H1 (cell line): ENCODE data around the gene EIF2S1. TPM values are rescaled to one million over a fixed set of nuclear protein-coding genes. Genes with fewer than 3 reads are reported as not detected.

Source experiments
- BCL11A ChIP-seq, 2 experiments: IDR thresholded peaks; one replicate each; pipeline ENCODE4 v1.6.1; 2011; ENCODE audit warnings: low read depth in 2 of 2, low read length in 2 of 2, mild to moderate bottlenecking in 2 of 2
- CHD7 ChIP-seq: fragments of 300-600 bp; sonication (generic); IDR thresholded peaks from 2 replicates; pipeline ENCODE4 v1.7.1; 2012; ENCODE audit warnings: low read length, moderate library complexity, mild to moderate bottlenecking, inconsistent platforms; ENCODE audit not compliant: insufficient replicate concordance
- EP300 ChIP-seq, 2 experiments: IDR thresholded peaks; 1 replicate in 1 of 2; 2 replicates in 1 of 2; pipeline ENCODE4 v1.6.1; 2011 to 2012; ENCODE audit warnings: low read depth in 2 of 2, low read length in 2 of 2, mild to moderate bottlenecking in 2 of 2, borderline replicate concordance in 1 of 2, inconsistent platforms in 1 of 2, moderate library complexity in 1 of 2
- EZH2 ChIP-seq: fragments of 200-600 bp; sonication (generic); IDR thresholded peaks from 2 replicates; pipeline ENCODE4 v1.7.1; 2012; ENCODE audit warnings: low read depth, mild to moderate bottlenecking, moderate library complexity, low read length, inconsistent platforms; ENCODE audit not compliant: severe bottlenecking
- JUND ChIP-seq: IDR thresholded peaks from 2 replicates; pipeline ENCODE4 v1.6.1; 2011; ENCODE audit warnings: mild to moderate bottlenecking, improper control_type of control experiment, low read length
- KDM1A ChIP-seq: fragments of 200-600, 300-600 bp; sonication (generic); IDR thresholded peaks from 2 replicates; pipeline ENCODE4 v1.7.1; 2016; ENCODE audit warnings: mild to moderate bottlenecking, low read length, borderline replicate concordance
- MAFK ChIP-seq: IDR thresholded peaks from 2 replicates; pipeline ENCODE4 v1.6.1; 2012; ENCODE audit warnings: low read depth, mild to moderate bottlenecking, improper control_type of control experiment, low read length
- RNF2 ChIP-seq: fragments of 200-900, 300-1000 bp; sonication (generic); IDR thresholded peaks from 2 replicates; pipeline ENCODE4 v1.7.1; 2016; ENCODE audit warnings: borderline replicate concordance, low read depth, mild to moderate bottlenecking, antibody characterized with exemption, low read length; ENCODE audit not compliant: poor library complexity, severe bottlenecking; ENCODE audit errors: missing control alignments
- polyA plus RNA-seq, 7 experiments: library from polyadenylated mRNA; depleted of rRNA in 3 of 7; stranded (reverse) in 5 of 7; unstranded in 2 of 7; fragments of >200 nt in 5 of 7; fragments of 200-250 nt in 2 of 7; gene quantifications; 1 replicate in 5 of 7; 2 replicates in 1 of 7; 4 replicates in 1 of 7; pipeline versions ENCODE4 v1.2.1 to v1.2.3, GENCODE V29; 2011 to 2013; ENCODE audit warnings: missing spikeins in 2 of 7, mixed read lengths in 2 of 7
- total RNA-seq: library from RNA; stranded (reverse); fragmentation: NEBNext Ultra II Directional; extraction: Animal tissue kit (Norgen Biotek cat#: 25700); gene quantifications from 2 replicates; pipeline ENCODE4 v1.2.1, GENCODE V29; 2021

Gene EIF2S1
- total and polyA plus RNA-seq, 2 of the 8 experiments (the other 6 are each of a cell fraction or from before 2014, with no cell fraction given) = 35.1 to 146 TPM

- no peak for TF ChIP-seq CHD7
- TF ChIP-seq EZH2 = no peak
- TF ChIP-seq JUND = no peak
- no peak for TF ChIP-seq MAFK
- TF ChIP-seq EP300 (IDR thresholded peaks at IDR 0.05; ENCODE audit: borderline replicate concordance in 1 of 2, low read depth in 2 of 2, low read length in 2 of 2) = no peak
- no peak for TF ChIP-seq BCL11A (IDR thresholded peaks at IDR 0.05; ENCODE audit: low read depth in 2 of 2, low read length in 2 of 2)
- TF ChIP-seq RNF2 = no peak
- TF ChIP-seq KDM1A = no peak
These were observed 68.4 kb downstream of the EIF2S1 start (continued) for GRCh38 chr14:67428501-67429031.
